OCI-LY7 (cell line): Measurements from ENCODE around the gene SFT2D3. TPM values are rescaled to one million over a fixed set of nuclear protein-coding genes. Genes with fewer than 3 reads are reported as not detected.

Experiments used
- BruUV-seq: library from RNA; stranded (reverse); fragments of 400-500 nt; replicated peaks from 2 replicates; lab custom pipeline; 2021; lab: Mats Ljungman, UMichigan
- CTCF ChIA-PET: fragments of 300-600 bp; sonication (Branson Sonifier 250); formaldehyde crosslinking; loops from one replicate; lab custom pipeline; 2022; ENCODE audit warnings: antibody characterized with exemption; ENCODE audit not compliant: unreplicated experiment; lab: Charles Lee
- POLR2A ChIA-PET: fragments of 300-600 bp; sonication (Branson Sonifier 250); formaldehyde crosslinking; loops from one replicate; lab custom pipeline; 2022; ENCODE audit warnings: antibody characterized with exemption; lab: Charles Lee
- DNase-seq: peaks from one replicate; pipeline ENCODE4 v3.0.0-alpha.2; 2015; ENCODE audit warnings: low spot score
- H2AFZ ChIP-seq: fragments of 200-600 bp; sonication (generic), shearing (Covaris generic); 2 replicates; pipeline ENCODE4 v1.6.1; 2014; ENCODE audit warnings: mild to moderate bottlenecking, antibody characterized with exemption, low read length, moderate library complexity
- H3K27ac ChIP-seq: fragments of 200-600 bp; sonication (generic); 2 replicates; pipeline ENCODE4 v1.5.1; 2014; ENCODE audit warnings: mixed run types, low read depth, mild to moderate bottlenecking, moderate library complexity, low read length, inconsistent platforms; ENCODE audit not compliant: poor library complexity, severe bottlenecking
- H3K36me3 ChIP-seq: fragments of 200-600 bp; sonication (generic); 2 replicates; pipeline ENCODE4 v1.6.1; 2014; ENCODE audit warnings: mild to moderate bottlenecking, antibody characterized with exemption, low read length, moderate library complexity, mixed read lengths; ENCODE audit not compliant: insufficient read depth
- H3K4me1 ChIP-seq: fragments of 200-600 bp; sonication (generic); 2 replicates; pipeline ENCODE4 v1.5.1; 2014; ENCODE audit warnings: mild to moderate bottlenecking, low read length; ENCODE audit not compliant: insufficient read depth, poor library complexity, severe bottlenecking
- H3K4me2 ChIP-seq: fragments of 200-600 bp; sonication (generic); 2 replicates; pipeline ENCODE4 v1.6.1; 2014; ENCODE audit warnings: mild to moderate bottlenecking, low read length
- H3K4me3 ChIP-seq: fragments of 200-600 bp; sonication (generic); 2 replicates; pipeline ENCODE4 v1.5.1; 2014; ENCODE audit warnings: mild to moderate bottlenecking, low read depth, low read length; ENCODE audit not compliant: poor library complexity, severe bottlenecking
- H3K79me2 ChIP-seq: fragments of 200-600 bp; sonication (generic); 2 replicates; pipeline ENCODE4 v1.6.1; 2016; ENCODE audit warnings: low read depth, mild to moderate bottlenecking, low read length, moderate library complexity, mixed read lengths; ENCODE audit not compliant: insufficient read depth
- H3K9me2 ChIP-seq: fragments of 200-600 bp; sonication (generic); 2 replicates; pipeline ENCODE4 v1.6.1; 2016; ENCODE audit warnings: mild to moderate bottlenecking, low read length, mixed read lengths; ENCODE audit not compliant: insufficient read depth
- H3K9me3 ChIP-seq: fragments of 200-600 bp; sonication (generic); 2 replicates; pipeline ENCODE4 v1.6.1; 2014; ENCODE audit warnings: mild to moderate bottlenecking, mixed run types, low read length, mixed read lengths
- H4K20me1 ChIP-seq: fragments of 200-600 bp; sonication (generic); 2 replicates; pipeline ENCODE4 v1.6.1; 2014; ENCODE audit warnings: mild to moderate bottlenecking, antibody characterized with exemption, low read length, moderate library complexity, mixed read lengths; ENCODE audit not compliant: insufficient read depth
- CTCF ChIP-seq: fragments of 200-600 bp; sonication (generic); conservative IDR thresholded peaks from 2 replicates; pipeline ENCODE4 v1.5.1; 2014; ENCODE audit warnings: mild to moderate bottlenecking, antibody characterized with exemption, low read length, moderate library complexity, mixed read lengths
- EZH2phosphoT487 ChIP-seq: fragments of 200-600 bp; sonication (generic); IDR thresholded peaks from 2 replicates; pipeline ENCODE4 v1.6.1; 2018; ENCODE audit warnings: low read depth, borderline replicate concordance, mild to moderate bottlenecking, mixed run types, antibody characterized with exemption, low read length, moderate library complexity, mixed read lengths
- intact Hi-C: fragments of 100-400 bp; cut with micrococcal nuclease; formaldehyde crosslinking; loops from one replicate; pipeline ENCODE4 v1.10.0; 2022; ENCODE audit not compliant: unreplicated experiment
- total RNA-seq, 2 experiments: library from RNA; depleted of rRNA in 1 of 2; stranded (reverse); fragments of >200 nt in 1 of 2; shearing (Covaris generic) in 1 of 2; gene quantifications; 2 replicates each; pipeline ENCODE4 v1.2.3, GENCODE V29; 2014 to 2022

Gene SFT2D3
- total RNA-seq, 2 experiments from 2014 or later, result 7.6 to 14.3 TPM

- Histone ChIP-seq H3K9me3 (no peaks in the 10 kb centered on the region), H3K4me2 (peak overlapping the region; percentile 72), H3K4me1 (peaks cover 31% of the 10 kb centered on the region), H3K27ac (peak overlapping the region; percentile 66), H3K36me3 (peaks cover 33% of the 10 kb centered on the region), H3K9me2 (no peaks in the 10 kb centered on the region), H3K79me2 (peaks cover 29% of the 10 kb centered on the region; the same call in 1 of the 2 replicates), H2AFZ (peak overlapping the region; percentile 51; the same call in 1 of the 2 replicates), H4K20me1 (peaks cover 12% of the 10 kb centered on the region; the same call in 1 of the 2 replicates), H3K4me3 (peak overlapping the region; percentile 69)
- peak; percentile 79 for DNase-seq
- TF ChIP-seq CTCF (peak; percentile 44; the same call in 1 of the 2 replicates), EZH2phosphoT487 (no peak)
- POLR2A ChIA-PET, result interaction anchor here (1.2 to 1.8 kb wide), 2 partner anchors 54 to 390 kb away, joined by 3 to 5 read pairs; partner anchors contain the start of gene UGGT1
- CTCF ChIA-PET, result interaction anchor here (0.6 kb wide), 1 partner anchor 393 kb away, joined by 3 read pairs; no protein-coding TSS in a partner anchor
- intact Hi-C loops, result loop anchor here (1.0 to 5.0 kb wide), 7 partner anchors 108 to 390 kb away; partner anchors contain the start of genes IWS1, POLR2D, SAP130 and UGGT1
- TSS peak; percentile 71 for BruUV-seq
Observed at GRCh38 chr2:127700527-127701192, 637 bp upstream of the SFT2D3 start.

GRCh38 chr2:127701651-127702394, 526 bp downstream of the SFT2D3 start:
- Histone ChIP-seq H3K4me3 (peak overlapping the region; percentile 69), H3K4me1 (peaks cover 31% of the 10 kb centered on the region), H3K27ac (peak overlapping the region; percentile 66), H4K20me1 (peaks cover 12% of the 10 kb centered on the region; the same call in 1 of the 2 replicates), H3K79me2 (peaks cover 29% of the 10 kb centered on the region; the same call in 1 of the 2 replicates), H3K36me3 (peaks cover 45% of the 10 kb centered on the region), H3K4me2 (peak overlapping the region; percentile 82), H3K9me3 (no peaks in the 10 kb centered on the region), H3K9me2 (no peaks in the 10 kb centered on the region), H2AFZ (no peak overlapping the region; the same call in 1 of the 2 replicates)
- no peak for TF ChIP-seq EZH2phosphoT487
- TF ChIP-seq CTCF, result 0 out of 2 replicates have a peak, but pooled peaks have one; percentile 13
- no TSS peak for BruUV-seq
- CTCF ChIA-PET, result interaction anchor here (0.6 to 1.1 kb wide), 2 partner anchors 123 to 156 kb away, joined by 3 to 5 read pairs; no protein-coding TSS in a partner anchor
- POLR2A ChIA-PET, result interaction anchor here (0.6 to 1.8 kb wide), 7 partner anchors 45 to 389 kb away, joined by 3 to 7 read pairs (median 3); partner anchors contain the start of gene UGGT1
- DNase-seq, result peak; percentile 91
- intact Hi-C loops, result loop anchor here (1.0 to 5.0 kb wide), 7 partner anchors 47 to 389 kb away; partner anchors contain the start of genes POLR2D, SAP130, UGGT1 and WDR33
